HG03280 (cell line): ENCODE data around the gene PRMT6.
"Not testable (repeated sequence)": the region's sequence is repeated elsewhere in the genome, so short reads cannot be mapped to it uniquely, and the experiment has no call there.

Experiments
- ATAC-seq: cut with Tn5 transposase; IDR thresholded peaks from one replicate; pipeline ENCODE4 v1.9.1; 2021; ENCODE audit warnings: mild to moderate bottlenecking, moderate library complexity; ENCODE audit not compliant: unreplicated experiment

The PRMT6 gene

DNA sequence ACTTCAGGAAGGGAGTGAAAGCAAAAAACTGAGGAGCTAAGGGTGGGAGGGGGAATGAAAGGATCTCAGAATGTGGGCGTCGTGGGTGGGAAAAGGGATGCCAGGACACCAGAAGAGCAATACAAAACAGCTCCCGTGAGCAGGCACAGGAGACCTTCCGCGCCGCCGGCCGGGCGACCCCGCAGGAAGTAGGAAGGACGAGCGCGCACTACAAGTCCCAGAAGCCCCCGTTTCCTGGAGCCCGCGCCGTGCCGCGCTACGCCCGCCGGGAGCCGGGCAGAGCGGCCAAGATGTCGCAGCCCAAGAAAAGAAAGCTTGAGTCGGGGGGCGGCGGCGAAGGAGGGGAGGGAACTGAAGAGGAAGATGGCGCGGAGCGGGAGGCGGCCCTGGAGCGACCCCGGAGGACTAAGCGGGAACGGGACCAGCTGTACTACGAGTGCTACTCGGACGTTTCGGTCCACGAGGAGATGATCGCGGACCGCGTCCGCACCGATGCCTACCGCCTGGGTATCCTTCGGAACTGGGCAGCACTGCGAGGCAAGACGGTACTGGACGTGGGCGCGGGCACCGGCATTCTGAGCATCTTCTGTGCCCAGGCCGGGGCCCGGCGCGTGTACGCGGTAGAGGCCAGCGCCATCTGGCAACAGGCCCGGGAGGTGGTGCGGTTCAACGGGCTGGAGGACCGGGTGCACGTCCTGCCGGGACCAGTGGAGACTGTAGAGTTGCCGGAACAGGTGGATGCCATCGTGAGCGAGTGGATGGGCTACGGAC is at the start of gene PRMT6:
Gene PRMT6, plus strand, starts transcription at position 249 of the 771 bp plus-strand sequence. Its CDS starts 42 bp downstream, at position 291.
- ATAC-seq: peak; percentile 96

DNA sequence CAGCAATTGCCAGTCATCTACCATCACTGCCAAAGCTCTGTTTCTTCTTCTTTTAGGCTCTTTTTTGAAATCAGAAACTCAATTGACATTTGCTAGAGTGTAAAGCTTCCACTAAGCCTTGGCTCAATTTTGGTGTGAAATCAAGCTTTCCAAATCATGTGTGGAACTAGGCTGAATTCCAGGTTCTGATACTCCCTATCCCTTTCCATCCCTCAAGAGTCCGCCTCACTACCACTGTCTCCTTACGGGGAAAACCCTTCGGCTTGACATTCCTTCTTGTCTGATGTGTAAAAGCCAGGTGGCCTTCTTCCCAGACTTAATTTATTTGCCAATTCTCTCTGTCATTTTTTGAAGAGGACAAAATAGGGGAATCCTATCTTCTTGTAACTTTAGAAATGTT is 47.2 kb upstream of the PRMT6 start:
- no peak for ATAC-seq

DNA sequence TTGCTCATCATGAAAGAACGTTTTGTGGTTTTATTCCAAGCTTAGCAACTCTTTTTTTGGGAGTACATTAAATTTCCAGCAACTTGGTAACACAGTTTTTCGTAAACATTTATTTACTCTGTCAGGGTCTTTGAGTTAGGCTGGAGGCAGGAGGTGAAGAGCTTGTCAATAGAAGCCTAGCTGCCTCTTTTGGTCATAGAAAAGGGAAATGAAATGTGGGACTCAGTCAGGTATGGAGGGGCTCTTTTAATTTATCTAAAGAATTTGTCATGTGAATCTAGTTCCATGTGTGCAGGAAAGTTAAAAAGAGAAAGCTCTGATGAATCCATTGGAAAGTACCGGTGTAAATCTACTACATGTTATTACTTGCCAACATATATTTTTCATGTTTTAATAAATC is 45.9 kb upstream of the PRMT6 start:
- no peak for ATAC-seq

DNA sequence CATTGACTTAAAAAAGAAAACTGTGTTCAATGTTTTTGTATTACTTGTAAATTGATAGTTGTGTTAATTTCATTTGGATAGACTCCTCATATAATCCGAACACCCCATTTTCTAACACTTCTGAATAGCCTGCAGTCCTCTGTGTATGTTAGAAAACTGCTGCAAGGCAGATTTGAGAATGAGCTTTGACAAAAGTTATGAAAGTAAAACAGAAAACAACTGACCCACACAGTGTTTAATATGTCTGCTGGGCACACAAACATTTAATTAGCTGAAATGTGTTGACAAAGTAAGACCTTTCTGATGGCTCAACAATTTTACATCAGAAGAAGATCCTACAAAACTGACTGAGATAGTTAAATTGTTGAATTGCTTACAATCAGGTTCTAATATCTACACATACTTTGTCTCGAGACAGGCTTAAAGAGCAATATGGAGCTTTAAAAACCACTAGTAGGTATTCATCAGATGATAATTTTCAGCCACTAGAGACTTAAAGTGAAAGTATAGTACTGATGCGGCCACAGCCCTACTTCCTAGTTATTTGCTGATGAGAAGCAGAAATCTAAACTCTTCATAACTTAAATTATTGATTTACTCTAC is 40.0 kb upstream of the PRMT6 start:
- ATAC-seq: peak; percentile 85

DNA sequence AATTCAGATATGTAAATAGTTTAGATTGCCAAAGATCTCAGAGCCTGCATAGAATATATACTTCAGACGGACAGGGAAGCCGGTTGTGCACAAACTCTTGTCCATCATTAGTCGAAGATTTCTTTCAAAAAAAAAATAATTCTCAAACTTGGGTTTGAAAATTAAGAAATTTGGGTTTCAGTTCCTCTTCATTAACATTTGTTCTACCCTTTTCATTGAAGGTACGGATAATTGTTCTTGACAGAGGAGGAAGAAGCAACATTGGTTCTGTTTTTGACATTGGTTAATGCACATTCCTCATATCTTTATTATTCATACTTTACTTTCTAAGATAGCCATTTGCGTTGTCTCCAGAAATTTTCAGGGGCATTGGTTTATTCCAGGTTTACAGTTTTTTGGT is 38.0 kb upstream of the PRMT6 start:
- ATAC-seq: no peak

DNA sequence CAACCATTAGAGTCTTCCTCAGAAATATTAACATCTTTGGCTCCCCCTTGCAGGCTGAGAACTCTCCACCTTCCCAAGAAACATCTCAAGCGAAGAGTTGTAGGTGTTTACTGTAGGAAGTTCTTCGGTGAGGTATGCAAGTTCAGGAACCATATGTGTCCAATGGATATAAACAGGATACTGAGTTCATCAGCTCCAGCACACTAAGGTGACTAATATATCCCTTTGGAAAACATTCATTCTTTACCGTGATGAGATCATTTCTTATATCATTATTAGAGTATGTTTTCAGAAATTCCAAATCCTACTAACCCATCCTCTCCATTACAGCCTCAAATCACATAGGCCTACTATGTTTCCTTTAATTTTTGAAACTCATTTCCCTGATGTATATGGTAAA is 37.3 kb upstream of the PRMT6 start:
- no peak for ATAC-seq

DNA sequence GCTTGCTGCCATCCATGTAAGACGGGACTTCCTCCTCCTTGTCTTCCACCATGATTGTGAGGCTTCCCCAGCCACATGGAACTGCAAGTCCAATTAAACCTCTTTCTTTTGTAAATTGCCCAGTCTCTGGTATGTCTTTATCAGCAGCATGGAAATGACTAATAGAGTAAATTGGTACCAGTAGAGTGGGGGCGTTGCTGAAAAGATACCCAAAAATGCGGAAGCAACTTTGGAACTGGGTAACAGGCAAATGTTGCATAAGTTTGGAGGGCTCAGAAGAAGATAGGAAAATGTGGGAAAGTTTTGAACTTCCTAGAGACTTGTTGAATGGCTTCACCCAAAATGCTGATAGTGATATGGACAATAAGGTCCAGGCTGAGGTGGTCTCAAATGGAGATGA is 17.6 kb upstream of the PRMT6 start:
- not testable (repeated sequence) for ATAC-seq

DNA sequence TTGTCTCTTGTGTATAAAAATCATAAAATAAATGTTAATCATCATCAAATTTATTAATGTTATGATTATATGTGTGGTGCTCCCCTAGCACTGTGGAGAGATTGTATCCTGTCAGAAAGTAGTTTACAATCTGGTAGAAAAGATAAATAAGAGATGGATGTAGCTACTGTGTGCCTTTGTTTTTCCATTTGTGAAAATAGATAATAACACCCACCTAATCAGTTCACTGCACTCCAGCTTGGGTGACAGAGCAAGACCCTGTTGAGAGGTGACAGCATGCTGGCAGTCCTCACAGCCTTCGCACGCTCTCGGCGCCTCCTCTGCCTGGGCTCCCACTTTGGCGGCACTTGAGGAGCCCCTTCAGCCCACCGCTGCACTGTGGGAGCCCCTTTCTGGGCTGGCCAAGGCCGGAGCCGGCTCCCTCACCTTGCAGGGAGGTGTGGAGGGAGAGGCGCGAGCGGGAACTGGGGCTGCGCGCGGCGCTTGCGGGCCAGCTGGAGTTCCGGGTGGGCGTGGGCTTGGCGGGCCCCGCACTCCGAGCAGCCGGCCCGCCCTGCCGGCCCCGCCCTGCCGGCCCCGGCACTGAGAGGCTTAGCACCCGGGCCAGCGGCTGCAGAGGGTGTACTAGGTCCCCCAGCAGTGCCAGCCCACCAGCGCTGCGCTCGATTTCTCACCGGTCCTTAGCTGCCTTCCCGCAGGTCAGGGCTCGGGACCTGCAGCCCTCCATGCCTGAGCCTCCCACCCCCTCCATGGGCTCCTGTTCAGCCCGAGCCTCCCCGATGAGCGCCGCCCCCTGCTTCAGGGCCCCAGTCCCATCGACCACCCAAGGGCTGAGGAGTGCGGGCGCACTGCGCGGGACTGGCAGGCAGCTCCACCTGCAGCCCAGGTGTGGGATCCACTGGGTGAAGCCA is 11.9 kb upstream of the PRMT6 start:
- not testable (repeated sequence) for ATAC-seq

DNA sequence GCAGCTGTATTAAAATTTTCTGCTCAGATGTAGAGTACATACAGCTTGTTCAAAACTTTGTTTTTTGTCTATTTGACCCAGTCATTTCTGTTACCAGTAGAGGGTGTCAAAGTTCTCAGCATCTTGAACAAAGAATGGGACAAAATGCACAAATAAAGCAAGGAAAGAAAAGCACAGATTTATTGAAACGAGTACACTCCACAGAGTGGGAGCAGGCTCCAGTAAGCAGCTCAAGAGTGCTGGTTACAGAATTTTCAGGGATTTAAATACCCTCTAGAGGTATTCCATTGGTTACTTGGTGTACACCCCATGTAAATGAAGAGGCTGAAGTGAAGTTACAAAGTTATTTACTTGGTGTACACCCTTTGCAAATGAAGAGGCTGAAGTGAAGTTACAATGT is 8.9 kb upstream of the PRMT6 start:
- no peak for ATAC-seq

DNA sequence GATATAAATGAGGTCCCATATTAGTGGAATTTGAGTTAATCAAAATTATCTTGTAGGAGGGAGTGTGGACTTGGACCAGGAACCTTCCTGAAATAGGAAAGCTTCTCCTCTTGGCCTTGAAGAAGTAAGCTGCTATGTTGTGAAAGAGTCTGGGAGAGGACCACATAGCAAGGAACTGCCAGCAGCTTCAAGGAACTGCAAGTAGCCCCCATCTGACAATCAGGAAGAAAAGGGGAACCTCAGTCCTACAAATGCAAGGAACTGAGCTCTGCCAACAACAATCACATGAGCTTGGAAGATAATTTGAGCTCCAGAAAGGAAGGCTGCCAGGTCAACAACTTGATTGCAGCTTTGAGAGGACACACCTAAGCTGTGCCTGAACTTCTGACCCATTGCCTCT is 8.2 kb upstream of the PRMT6 start:
- no peak for ATAC-seq

DNA sequence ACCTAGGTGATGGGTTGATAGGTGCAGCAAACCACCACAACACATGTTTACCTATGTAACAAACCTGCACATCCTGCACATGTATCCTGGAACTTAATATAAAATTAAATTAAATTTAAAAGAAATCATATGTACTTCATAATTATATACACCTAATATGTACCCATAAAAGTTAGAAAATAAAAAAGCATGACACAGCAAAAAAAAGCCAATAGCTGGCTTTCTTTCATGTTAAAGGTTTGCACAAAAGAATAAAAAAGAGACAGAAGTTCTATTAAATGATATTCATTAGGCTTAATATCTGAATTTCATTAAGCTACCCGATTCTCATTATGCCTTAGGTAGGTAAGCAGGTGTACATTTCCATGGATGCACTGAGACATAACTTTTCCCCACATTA is 5.2 kb upstream of the PRMT6 start:
- ATAC-seq: no peak

DNA sequence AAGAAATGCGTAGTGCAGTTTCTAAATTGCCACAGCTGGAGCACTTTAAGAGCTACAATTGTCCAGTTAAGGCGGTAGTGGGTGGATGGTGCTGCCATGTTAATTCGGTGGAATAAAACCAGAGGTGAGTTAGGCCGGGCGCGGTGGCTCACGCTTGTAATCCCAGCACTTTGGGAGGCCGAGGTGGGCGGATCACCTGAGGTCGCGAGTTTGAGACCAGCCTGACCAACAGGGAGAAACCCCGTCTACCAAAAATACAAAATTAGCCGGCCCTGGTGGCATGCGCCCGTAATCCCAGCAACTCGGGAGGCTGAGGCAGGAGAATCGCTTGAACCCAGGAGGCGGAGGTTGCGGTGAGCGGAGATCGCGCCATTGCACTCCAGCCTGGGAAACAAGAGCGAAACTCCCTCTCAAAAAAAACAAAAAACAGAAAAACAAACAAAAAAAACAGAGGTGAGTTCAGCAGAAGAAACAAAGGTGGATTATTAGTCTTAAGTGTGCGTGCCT is 502 bp upstream of the PRMT6 start:
- not testable (repeated sequence) for ATAC-seq

DNA sequence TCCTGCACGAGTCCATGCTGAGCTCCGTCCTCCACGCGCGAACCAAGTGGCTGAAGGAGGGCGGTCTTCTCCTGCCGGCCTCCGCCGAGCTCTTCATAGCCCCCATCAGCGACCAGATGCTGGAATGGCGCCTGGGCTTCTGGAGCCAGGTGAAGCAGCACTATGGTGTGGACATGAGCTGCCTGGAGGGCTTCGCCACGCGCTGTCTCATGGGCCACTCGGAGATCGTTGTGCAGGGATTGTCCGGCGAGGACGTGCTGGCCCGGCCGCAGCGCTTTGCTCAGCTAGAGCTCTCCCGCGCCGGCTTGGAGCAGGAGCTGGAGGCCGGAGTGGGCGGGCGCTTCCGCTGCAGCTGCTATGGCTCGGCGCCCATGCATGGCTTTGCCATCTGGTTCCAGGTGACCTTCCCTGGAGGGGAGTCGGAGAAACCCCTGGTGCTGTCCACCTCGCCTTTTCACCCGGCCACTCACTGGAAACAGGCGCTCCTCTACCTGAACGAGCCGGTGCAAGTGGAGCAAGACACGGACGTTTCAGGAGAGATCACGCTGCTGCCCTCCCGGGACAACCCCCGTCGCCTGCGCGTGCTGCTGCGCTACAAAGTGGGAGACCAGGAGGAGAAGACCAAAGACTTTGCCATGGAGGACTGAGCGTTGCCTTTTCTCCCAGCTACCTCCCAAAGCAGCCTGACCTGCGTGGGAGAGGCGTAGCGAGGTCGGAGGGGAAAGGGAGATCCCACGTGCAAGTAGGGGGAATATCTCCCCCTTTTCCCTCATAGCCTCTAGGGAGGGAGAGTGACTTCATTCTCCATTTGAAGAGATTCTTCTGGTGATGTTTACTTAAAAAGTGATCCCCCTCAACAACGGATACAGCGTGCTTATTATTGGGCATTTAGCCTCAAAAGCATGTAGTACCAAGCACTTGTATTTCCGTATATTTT is 991 bp downstream of the PRMT6 start:
- ATAC-seq: peak; percentile 53

DNA sequence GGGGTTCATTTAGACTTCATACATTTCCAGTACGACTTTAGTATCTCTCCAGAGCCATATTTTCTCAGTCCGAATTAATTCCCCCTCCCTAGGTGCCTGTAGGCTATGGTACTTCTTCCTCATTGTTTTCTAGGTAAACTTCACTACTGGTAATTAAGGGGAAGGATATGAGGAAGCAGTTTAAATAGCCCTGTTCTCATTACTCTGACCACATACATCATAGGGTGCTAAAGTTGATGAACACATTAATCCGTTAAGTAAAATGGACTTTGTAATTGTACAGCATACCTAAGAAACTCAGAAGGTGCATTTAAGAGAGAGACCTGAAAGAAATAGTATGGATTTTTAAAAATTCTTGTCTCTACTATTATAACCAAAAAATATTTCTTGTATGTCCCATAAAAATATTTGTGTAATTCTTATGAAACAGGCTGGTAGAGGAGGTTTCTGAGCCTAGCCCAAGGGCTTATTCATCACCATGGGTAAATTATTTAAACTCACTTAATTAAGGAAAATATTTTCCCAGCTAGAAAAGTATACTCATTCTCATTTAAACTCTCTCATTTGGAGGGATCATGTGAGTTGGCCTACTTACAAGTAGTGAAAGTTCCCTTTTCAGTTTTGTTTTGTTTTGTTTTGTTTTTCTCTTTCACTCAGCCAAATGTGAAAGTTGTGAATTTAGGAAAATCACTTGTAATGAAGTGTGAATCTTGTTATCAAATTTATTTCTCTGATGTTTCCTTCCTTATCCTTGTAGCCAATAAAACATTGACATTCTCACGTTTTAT is 2.0 kb downstream of the PRMT6 start:
- ATAC-seq: no peak

DNA sequence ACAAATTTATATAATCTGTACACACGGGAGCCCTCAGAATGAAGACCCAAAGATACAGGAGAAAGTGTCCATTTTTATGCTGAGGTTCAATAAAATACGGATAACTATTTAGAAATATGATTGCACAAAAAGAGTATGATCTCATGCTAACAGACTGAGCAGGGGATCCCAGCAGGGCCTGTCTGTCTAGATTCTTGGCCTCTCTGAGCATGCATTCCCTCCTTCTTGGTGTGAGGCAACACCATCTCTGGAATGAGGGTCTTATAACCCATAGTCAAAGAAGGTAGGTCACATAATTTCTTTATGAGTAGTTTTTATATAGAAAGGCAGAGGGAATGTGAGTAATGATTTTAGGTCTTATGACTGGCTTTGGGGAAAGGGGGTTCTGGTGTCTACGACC is 5.4 kb downstream of the PRMT6 start:
- ATAC-seq: no peak

DNA sequence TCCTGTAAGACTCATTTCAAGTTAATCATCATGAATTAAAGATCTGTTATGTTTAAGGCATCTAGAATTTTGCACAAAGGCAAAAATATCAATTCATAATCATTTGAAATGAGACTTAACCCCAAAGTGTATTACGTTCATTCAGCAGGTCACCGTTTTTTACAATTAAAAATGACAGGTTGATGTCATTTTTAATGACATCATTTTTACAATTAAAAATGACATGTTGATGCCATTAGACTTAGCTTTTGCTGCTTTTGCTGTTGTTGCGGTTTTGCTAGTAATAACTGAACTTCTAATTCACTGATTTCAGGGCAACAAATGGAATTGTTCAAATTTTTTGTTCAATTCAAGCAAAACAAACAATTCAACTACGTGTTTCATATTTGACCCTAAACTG is 17.0 kb downstream of the PRMT6 start:
- no peak for ATAC-seq

DNA sequence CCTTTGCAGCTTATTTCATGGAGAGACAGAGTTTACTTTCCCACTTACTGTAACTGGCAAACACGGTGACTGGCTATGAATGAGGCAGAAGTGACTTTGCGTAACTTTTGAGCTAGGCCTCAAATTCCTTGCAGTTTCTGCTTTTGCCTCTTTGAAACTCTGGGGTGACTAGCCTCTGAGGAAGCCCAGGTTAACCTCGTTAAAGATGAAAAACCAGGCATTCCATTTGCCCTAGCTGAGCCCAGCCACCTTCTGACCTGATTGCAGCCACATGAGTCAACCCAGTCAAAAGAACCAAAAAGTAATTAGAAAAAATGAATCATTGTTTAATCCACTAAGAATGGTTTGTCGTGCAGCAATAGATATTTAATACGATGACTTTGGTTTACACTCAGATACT is 20.4 kb downstream of the PRMT6 start:
- no peak for ATAC-seq

DNA sequence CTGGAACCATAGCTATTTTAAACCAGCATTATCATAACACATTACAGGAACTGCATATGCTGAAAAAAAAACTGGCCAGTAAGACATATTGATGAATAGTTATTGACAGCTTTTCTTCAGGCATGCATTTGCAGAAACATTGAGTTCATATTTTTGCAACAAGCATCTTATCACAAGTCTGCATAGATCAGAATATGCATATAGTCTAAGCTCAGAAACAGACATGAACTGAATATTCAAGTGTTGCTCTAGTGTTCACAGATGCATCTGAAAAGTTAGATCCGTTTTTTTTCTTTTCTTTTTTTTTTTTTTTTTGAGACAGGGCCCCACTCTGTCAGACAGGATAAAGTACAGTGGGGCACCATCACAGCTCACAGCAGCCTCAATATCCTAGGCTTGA is 22.8 kb downstream of the PRMT6 start:
- no peak for ATAC-seq

DNA sequence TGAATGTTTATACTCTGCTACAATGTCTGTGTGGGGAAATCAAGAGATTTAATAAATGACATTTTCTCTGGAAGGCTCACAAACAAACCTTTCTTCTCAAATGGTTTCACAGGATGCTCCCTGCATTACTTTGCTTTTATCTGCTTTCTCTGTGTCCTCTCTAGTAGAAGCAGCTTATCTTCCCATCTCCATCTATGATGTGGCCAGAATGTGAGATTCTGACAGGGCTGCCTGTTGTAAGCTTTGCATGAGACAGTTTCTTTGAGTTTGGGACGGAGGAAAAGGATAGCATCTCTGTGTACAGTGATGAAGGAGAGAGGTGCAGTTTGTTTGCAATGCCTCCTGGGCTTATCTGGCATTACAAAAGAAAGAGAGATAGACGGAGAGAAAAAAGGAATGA is 24.6 kb downstream of the PRMT6 start:
- no peak for ATAC-seq

DNA sequence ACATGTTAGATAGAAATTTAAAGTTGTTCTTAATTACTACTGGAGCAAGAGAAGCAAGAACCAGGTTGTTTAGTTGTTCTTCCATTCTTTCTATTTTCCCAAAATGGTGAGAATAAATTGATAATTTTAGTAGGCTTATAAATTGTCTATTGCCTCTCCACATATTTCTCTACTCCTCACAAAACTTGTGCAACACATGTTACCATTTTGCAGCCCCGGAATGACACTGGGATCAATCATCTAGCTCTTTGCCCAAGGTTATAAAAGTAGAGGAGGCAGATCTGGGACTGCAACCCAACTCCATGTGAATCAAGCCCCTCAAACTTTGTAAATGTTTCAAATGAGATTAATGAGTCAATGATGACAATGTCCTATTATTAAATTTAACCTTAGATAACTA is 34.9 kb downstream of the PRMT6 start:
- ATAC-seq: no peak
